ENCODE results near the gene DYNC1H1. TPM values are rescaled to one million over a fixed set of nuclear protein-coding genes. Genes with fewer than 3 reads are reported as not detected.

Gene DYNC1H1
- total RNA-seq, 2 donors from 2014 or later: 171 to 219 TPM

DNA sequence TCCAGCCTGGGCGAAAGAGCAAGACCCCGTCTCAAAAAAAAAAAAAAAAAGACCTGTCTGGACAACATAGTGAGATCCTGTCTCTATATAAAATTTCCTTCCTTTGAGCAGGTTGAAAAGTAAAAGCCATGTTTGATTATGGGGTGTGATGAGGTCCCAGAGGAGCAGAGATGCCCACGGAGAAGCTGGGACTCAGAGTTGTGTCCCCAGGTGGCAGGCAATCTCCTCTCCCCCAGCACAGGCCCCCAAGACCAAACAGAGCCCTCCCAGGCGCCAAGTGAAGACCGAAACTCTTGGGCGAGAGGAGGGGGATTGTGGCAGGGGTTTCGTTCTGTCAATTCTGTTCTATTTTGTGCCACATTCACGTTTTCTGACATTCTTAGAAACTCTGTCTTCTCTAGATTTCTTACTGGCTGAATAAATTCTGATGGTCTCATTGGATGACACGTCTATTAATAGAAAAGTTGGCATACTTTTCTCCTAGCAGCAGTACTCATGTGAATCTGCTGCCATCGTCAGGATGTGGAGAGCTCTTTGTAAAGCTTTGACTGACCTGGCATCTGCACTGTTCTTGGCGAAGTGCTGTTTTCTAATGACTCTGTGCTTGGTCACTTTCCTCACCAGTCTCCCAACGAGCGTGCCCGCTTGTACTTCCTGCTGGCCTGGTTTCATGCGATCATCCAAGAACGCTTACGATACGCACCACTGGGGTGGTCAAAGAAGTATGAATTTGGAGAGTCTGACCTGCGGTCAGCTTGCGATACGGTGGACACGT lies 79.1 kb downstream of the DYNC1H1 start:
- Histone ChIP-seq H3K27me3 (no peaks in the 10 kb centered on the region), H3K27ac (no peak overlapping the region), H3K36me3 (replicated peaks in 1 of 2; ENCODE audit: insufficient read depth in 1 of 2, low read depth in 2 of 2) (peaks cover 45 to 66% of the 10 kb centered on the region in 2 donors), H3K9me3 (no peaks in the 10 kb centered on the region), H3K4me1 (peaks cover 11% of the 10 kb centered on the region), H3K4me3 (no peak overlapping the region)
- 86 to 90% methylated on average over 22 of the region's 22 CpGs for WGBS, 2 donors
- TF ChIP-seq POLR2A (IDR thresholded peaks at IDR 0.05): no peak
- TF ChIP-seq, protein P1, sequence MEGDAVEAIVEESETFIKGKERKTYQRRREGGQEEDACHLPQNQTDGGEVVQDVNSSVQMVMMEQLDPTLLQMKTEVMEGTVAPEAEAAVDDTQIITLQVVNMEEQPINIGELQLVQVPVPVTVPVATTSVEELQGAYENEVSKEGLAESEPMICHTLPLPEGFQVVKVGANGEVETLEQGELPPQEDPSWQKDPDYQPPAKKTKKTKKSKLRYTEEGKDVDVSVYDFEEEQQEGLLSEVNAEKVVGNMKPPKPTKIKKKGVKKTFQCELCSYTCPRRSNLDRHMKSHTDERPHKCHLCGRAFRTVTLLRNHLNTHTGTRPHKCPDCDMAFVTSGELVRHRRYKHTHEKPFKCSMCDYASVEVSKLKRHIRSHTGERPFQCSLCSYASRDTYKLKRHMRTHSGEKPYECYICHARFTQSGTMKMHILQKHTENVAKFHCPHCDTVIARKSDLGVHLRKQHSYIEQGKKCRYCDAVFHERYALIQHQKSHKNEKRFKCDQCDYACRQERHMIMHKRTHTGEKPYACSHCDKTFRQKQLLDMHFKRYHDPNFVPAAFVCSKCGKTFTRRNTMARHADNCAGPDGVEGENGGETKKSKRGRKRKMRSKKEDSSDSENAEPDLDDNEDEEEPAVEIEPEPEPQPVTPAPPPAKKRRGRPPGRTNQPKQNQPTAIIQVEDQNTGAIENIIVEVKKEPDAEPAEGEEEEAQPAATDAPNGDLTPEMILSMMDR (IDR thresholded peaks at IDR 0.05): no peak
- intact Hi-C loops (cut with DNase I): no loop called here
- DNase-seq (no peak), ATAC-seq (no peak)

DNA sequence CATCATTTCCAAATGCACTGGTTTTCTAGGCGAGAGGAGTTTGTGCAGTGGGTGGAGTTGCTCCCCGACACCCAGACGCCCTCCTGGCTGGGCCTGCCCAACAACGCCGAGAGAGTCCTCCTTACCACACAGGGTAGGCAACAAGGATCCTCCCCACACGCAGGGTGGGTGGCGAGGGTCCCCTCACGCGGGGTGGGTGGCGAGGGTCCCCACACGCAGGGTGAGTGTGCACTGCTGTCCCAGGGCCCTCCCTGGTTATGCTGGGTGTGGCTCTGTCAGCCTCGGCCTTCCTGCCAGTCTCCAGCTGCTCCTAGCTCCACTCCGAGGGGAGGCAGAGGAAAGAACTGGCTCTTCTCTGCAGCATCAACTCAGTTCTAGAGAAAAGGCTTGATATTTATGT lies 80.2 kb downstream of the DYNC1H1 start:
- TF ChIP-seq, protein P1 (IDR thresholded peaks at IDR 0.05): no peak
- no peak for TF ChIP-seq POLR2A (IDR thresholded peaks at IDR 0.05)
- intact Hi-C loops (cut with DNase I): no loop called here
- 79 to 100% methylated on average over 1 to 13 of the region's 13 CpGs for WGBS, 2 donors
- Histone ChIP-seq H3K9me3 (no peaks in the 10 kb centered on the region), H3K4me3 (no peak overlapping the region), H3K36me3 (replicated peaks in 1 of 2; ENCODE audit: insufficient read depth in 1 of 2, low read depth in 2 of 2) (peaks cover 54 to 67% of the 10 kb centered on the region in 2 donors), H3K27ac (no peak overlapping the region), H3K27me3 (no peaks in the 10 kb centered on the region), H3K4me1 (peaks cover 11% of the 10 kb centered on the region)
- ATAC-seq (no peak), DNase-seq (no peak)

DNA sequence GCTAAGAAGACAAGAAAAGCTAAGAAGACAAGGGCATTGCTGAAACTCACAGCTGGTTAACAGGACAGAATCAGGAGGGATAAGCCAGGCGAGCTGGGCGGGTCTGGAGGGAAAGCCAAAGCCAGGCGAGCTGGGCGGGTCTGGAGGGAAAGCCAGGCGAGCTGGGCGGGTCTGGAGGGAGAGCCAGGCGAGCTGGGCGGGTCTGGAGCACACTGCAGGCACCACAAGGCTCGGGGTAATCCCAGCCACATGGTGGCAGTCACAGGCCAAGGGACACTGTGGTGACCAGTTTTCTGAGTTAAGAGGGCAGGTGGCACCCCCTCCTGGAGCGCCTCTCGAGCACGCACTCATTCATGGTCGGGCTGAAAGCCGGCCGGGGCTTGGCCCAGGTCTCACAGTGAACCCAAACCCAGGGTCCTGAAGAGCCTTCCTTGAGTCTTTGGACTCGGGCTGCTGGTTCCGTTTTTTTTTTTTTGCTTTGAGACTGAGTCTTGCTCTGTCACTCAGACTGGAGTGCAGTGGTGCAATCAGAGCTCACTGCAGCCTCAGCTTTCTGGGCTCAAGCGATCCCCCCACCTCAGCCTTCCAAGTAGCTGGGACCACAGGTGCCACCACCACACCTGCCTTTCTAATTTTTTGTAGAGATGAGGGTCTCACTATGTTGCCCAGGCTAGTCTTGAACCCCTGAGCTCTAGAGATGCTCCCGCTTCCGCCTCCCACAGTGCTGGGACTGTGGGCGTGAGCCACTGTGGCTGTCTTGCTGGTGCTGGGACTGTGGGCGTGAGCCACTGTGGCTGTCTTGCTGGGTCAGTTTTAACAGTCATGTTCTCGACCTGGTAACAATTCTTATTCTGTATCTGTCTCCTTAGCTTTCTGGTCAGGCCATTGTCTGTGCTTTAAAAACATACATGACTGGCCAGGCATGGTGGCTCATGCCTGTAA lies 82.2 kb downstream of the DYNC1H1 start:
- intact Hi-C loops (cut with DNase I): no loop called here
- TF ChIP-seq POLR2A (IDR thresholded peaks at IDR 0.05): no peak
- TF ChIP-seq, protein P1 (IDR thresholded peaks at IDR 0.05): peak; percentile 56 to 94 (median 90)
- peak; percentile 92 to 96 (median 94) for DNase-seq
- Histone ChIP-seq H3K4me1 (peaks cover 11% of the 10 kb centered on the region), H3K27ac (peak overlapping the region in 3 of 4 donors; percentile 26 to 63 (median 35)), H3K27me3 (no peaks in the 10 kb centered on the region), H3K4me3 (no peak overlapping the region), H3K9me3 (no peaks in the 10 kb centered on the region), H3K36me3 (replicated peaks in 1 of 2; ENCODE audit: insufficient read depth in 1 of 2, low read depth in 2 of 2) (peaks cover 43 to 62% of the 10 kb centered on the region in 2 donors)
- peak; percentile 99 for ATAC-seq
- WGBS, 2 donors: 33 to 40% methylated on average over 22 to 23 of the region's 23 CpGs

DNA sequence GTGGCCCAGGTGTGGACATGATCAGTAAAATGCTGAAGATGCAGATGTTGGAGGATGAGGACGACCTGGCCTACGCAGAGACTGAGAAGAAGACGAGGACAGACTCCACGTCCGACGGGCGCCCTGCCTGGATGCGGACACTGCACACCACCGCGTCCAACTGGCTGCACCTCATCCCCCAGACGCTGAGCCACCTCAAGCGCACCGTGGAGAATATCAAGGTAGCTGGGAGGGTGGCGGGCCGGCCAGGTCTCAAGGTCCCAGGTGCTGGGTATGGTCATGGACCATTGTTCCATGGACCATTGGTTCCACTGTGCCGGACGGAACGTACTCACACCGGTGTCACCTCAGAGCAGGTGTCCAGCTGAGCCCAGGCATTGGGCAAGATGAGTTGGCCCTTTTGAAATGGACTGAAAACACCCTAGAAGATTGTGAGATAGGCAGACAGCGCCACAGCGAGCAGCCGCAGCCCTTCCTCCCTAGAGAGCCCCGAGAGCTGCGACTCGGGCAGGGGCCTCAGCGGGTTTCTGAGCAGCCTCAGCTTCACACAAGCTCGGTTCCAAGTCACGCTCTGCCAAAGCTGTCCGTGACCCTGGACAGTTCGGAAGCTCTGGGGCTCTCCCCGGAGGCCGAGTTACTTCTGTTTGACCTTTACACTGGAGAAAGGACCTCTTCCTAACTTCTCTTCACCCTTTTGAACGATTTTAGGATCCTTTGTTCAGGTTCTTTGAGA lies 83.6 kb downstream of the DYNC1H1 start:
- Histone ChIP-seq H3K27ac (no peak overlapping the region), H3K4me3 (no peak overlapping the region), H3K4me1 (peaks cover 11% of the 10 kb centered on the region), H3K27me3 (no peaks in the 10 kb centered on the region), H3K9me3 (no peaks in the 10 kb centered on the region), H3K36me3 (replicated peaks in 1 of 2; ENCODE audit: insufficient read depth in 1 of 2, low read depth in 2 of 2) (peaks cover 30 to 50% of the 10 kb centered on the region in 2 donors)
- no peak for DNase-seq
- 89 to 92% methylated on average over 22 to 33 of the region's 33 CpGs for WGBS, 2 donors
- no peak for ATAC-seq
- intact Hi-C loops (cut with DNase I): no loop called here
- TF ChIP-seq POLR2A (IDR thresholded peaks at IDR 0.05): no peak
- TF ChIP-seq, protein P1 (IDR thresholded peaks at IDR 0.05): no peak
